OCI-LY3 (cell line): ENCODE results near the gene OR6N1.

ENCODE experiments used
- CTCF ChIP-seq: fragments of 200-600, 300-600 bp; sonication (generic); IDR thresholded peaks from 2 replicates; pipeline ENCODE4 v1.5.1; 2014; ENCODE audit warnings: antibody characterized with exemption, low read length, low read depth
- EZH2phosphoT487 ChIP-seq: fragments of 200-600 bp; shearing (Covaris generic); IDR thresholded peaks from 2 replicates; pipeline ENCODE4 v1.6.1; 2018; ENCODE audit warnings: antibody characterized with exemption, mixed run types, low read depth

DNA sequence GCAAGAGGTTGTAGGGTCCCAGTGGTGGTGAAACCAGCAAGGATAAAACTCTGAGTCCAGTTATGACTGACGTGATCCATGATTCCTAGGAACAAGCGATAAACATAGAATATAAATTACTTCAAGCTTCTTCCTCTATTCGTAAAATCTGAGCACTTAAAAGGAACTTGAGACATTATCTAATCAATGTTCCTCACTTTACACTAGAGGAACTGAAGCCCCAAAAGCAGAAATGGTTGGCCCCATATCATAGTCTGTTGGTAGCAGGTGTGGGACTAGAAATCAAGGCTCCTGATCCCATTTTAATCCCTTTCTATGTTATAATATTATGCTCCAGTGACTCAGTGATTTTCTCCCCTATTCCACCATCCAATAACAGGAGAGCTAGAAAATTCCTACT, 37.3 kb upstream of the OR6N1 start:
- TF ChIP-seq EZH2phosphoT487 (no peak), CTCF (no peak)
